A673 (cell line): ENCODE data around the gene IMPDH1.

Source experiments
- CTCF ChIP-seq: fragments of 300-800, 200-600 bp; sonication (generic); conservative IDR thresholded peaks from 2 replicates; pipeline ENCODE4 v1.5.1; 2017; ENCODE audit warnings: low read depth, mild to moderate bottlenecking, antibody characterized with exemption, low read length, moderate library complexity, mixed read lengths
- EZH2 ChIP-seq: fragments of 200-600 bp; sonication (generic); IDR thresholded peaks from 2 replicates; pipeline ENCODE4 v1.6.1; 2017; ENCODE audit warnings: borderline replicate concordance, low read depth, mild to moderate bottlenecking, mixed read lengths, antibody characterized with exemption, low read length; ENCODE audit not compliant: poor library complexity, severe bottlenecking

- TF ChIP-seq CTCF (no peak), EZH2 (no peak)
These were observed 56.6 kb downstream of the IMPDH1 start for GRCh38 chr7:128353189-128353588.
